ENCODE measurements around the gene ZNF862. TPM values are rescaled to one million over a fixed set of nuclear protein-coding genes. Genes with fewer than 3 reads are reported as not detected.

Gene ZNF862
- total RNA-seq, 1 donor from 2014 or later, result 23.9 TPM

DNA sequence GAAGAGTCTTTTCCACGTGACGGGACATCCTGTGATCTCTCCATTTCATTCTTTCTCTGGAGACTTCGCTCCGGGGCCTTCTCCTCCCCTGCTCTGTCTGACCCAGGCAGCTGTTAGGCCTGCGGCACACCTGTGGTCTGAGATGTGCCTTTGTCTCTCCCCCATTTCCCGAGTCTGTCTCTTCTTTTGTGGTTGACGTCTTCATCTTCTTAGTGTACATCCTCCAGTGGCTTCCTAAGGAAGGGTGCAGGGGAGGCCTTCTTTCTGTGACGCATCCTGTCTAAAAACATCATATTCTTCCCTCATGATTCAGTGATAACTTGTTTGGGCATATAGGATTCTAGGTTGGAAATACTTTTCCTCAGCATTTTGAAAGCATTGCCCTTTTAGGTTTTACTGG lies 18.4 kb downstream of the ZNF862 start:
- H3K27ac Mint-ChIP-seq, result no peak overlapping the region

GRCh38 chr7:149859369-149859768 lies 21.2 kb downstream of the ZNF862 start:
- Mint-ChIP-seq H3K4me3 (no peak overlapping the region), H3K27ac (no peak overlapping the region), H3K9me3 (no peaks in the 10 kb centered on the region), H3K27me3 (no peaks in the 10 kb centered on the region), H3K4me1 (ENCODE audit: unreplicated experiment) (peaks cover 25% of the 10 kb centered on the region), H3K36me3 (peaks cover 14% of the 10 kb centered on the region)
- no peak for TF ChIP-seq CTCF (conservative IDR thresholded peaks at IDR 0.05)
- DNase-seq (ENCODE audit: extremely low spot score, unreplicated experiment), result no peak

More for the DNA sequence above, 18.4 kb downstream of the ZNF862 start:
- no peaks in the 10 kb centered on the region for H3K9me3 Mint-ChIP-seq
- no peak overlapping the region for H3K4me3 Mint-ChIP-seq
- H3K4me1 Mint-ChIP-seq (ENCODE audit: unreplicated experiment), result peaks cover 30% of the 10 kb centered on the region
- H3K27me3 Mint-ChIP-seq, result no peaks in the 10 kb centered on the region
- no peak for TF ChIP-seq CTCF (conservative IDR thresholded peaks at IDR 0.05)
- peaks cover 10% of the 10 kb centered on the region for H3K36me3 Mint-ChIP-seq
- no peak for DNase-seq (ENCODE audit: extremely low spot score, unreplicated experiment)

- no peak for DNase-seq (ENCODE audit: extremely low spot score, unreplicated experiment)
- Mint-ChIP-seq H3K4me1 (ENCODE audit: unreplicated experiment) (peaks cover 20% of the 10 kb centered on the region), H3K4me3 (no peak overlapping the region), H3K36me3 (peaks cover 14% of the 10 kb centered on the region), H3K9me3 (no peaks in the 10 kb centered on the region), H3K27me3 (no peaks in the 10 kb centered on the region), H3K27ac (no peak overlapping the region)
- TF ChIP-seq CTCF (conservative IDR thresholded peaks at IDR 0.05), result no peak
These were observed 21.7 kb downstream of the ZNF862 start for GRCh38 chr7:149859876-149860275.

GRCh38 chr7:149860821-149861727 lies 22.9 kb downstream of the ZNF862 start:
- H3K4me1 Mint-ChIP-seq (ENCODE audit: unreplicated experiment), result peaks cover 8% of the 10 kb centered on the region
- peaks cover 14% of the 10 kb centered on the region for H3K36me3 Mint-ChIP-seq
- no peaks in the 10 kb centered on the region for H3K9me3 Mint-ChIP-seq
- no peaks in the 10 kb centered on the region for H3K27me3 Mint-ChIP-seq
- no peak overlapping the region for H3K4me3 Mint-ChIP-seq
- peak; percentile 57 for TF ChIP-seq CTCF (conservative IDR thresholded peaks at IDR 0.05)
- DNase-seq (ENCODE audit: extremely low spot score, unreplicated experiment), result no peak
- H3K27ac Mint-ChIP-seq, result no peak overlapping the region

GRCh38 chr7:149861728-149862045 lies 23.5 kb downstream of the ZNF862 start:
- Mint-ChIP-seq H3K9me3 (no peaks in the 10 kb centered on the region), H3K27me3 (no peaks in the 10 kb centered on the region), H3K27ac (no peak overlapping the region), H3K36me3 (peaks cover 14% of the 10 kb centered on the region), H3K4me1 (ENCODE audit: unreplicated experiment) (peaks cover 1% of the 10 kb centered on the region), H3K4me3 (no peak overlapping the region)
- DNase-seq (ENCODE audit: extremely low spot score, unreplicated experiment), result no peak
- TF ChIP-seq CTCF (conservative IDR thresholded peaks at IDR 0.05), result peak; percentile 15
